GM18498 (cell line): ENCODE data around the gene BCAS3.

ENCODE experiments used
- ATAC-seq: cut with Tn5 transposase; IDR thresholded peaks from one replicate; pipeline ENCODE4 v1.9.1; 2021; ENCODE audit warnings: mild to moderate bottlenecking, moderate library complexity; ENCODE audit not compliant: unreplicated experiment

Gene BCAS3

DNA sequence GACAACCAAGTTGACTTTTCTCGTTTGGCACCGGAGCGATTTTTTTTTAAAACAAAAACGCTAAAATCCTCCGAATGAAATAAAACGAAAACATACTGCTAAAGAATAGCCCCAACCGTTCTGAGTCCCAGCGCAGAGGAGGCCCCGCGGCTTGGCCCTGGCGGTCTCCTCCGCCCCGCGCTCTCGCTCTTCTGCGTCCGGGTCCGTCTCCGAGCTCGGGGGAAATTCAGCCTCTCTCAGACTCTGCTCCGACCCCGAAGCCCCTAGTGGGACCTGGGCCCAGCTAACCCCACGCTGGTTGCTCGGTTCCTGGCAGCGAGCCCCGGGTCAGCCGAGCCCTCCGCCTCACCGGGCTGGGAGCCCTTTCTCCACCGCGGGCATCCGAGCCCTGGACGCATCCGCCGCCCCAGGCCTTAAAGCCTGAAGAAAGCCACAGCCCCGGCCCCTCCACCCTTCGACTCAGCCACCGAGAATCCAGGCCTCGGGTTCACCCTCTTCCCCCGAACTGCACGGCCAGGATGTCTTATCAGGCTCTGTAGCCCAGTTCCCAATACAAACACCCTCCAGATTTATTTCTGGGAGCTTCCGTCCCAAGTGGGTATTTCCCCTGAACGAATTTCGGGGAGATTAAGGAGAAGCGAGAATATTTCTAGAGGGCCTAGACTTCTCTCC is 723.2 kb downstream of the BCAS3 start:
- no peak for ATAC-seq

GRCh38 chr17:61401389-61402072 is 723.9 kb downstream of the BCAS3 start:
- ATAC-seq = no peak

- no peak for ATAC-seq
Measured at GRCh38 chr17:61402073-61402541, 724.5 kb downstream of the BCAS3 start.

DNA sequence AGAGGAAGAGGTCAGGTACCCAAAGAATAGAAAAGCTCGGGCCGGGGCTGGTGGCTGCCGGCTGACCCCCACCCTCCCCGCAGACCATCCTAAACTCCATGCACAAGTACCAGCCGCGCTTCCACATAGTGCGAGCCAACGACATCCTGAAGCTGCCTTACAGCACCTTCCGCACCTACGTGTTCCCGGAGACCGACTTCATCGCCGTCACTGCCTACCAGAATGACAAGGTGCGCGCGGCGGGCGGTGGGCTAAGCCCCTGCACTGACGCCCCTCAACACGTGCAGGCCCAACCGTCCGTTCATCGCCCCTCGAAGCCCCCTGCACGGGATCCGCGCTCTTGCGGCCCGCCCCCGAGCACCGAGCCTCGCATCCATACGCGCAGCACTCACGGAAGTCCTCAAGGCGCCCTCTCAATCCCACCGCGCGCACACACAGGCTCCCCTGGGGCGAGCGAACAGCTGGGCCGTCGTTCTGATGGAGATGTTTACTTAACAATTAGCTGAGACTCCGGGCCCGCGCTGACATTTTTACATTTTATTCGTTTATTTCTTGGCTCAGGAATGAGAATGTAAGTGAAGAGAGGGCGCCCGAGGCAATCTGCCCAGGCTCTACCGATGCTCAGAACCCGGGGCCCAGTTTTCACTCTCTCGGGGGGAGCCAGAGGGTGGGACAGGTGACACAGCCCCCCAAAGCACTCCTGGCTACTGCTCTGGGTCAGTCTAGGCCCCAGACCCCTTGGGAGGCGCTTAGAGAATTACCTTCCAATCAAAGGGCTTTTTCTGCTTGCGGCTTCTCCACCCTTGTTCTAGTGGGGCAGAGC is 725.5 kb downstream of the BCAS3 start:
- no peak for ATAC-seq

- no peak for ATAC-seq
Measured at GRCh38 chr17:61403801-61404662, 726.4 kb downstream of the BCAS3 start.

- ATAC-seq = no peak
Measured at GRCh38 chr17:61404663-61404912, 726.9 kb downstream of the BCAS3 start.

DNA sequence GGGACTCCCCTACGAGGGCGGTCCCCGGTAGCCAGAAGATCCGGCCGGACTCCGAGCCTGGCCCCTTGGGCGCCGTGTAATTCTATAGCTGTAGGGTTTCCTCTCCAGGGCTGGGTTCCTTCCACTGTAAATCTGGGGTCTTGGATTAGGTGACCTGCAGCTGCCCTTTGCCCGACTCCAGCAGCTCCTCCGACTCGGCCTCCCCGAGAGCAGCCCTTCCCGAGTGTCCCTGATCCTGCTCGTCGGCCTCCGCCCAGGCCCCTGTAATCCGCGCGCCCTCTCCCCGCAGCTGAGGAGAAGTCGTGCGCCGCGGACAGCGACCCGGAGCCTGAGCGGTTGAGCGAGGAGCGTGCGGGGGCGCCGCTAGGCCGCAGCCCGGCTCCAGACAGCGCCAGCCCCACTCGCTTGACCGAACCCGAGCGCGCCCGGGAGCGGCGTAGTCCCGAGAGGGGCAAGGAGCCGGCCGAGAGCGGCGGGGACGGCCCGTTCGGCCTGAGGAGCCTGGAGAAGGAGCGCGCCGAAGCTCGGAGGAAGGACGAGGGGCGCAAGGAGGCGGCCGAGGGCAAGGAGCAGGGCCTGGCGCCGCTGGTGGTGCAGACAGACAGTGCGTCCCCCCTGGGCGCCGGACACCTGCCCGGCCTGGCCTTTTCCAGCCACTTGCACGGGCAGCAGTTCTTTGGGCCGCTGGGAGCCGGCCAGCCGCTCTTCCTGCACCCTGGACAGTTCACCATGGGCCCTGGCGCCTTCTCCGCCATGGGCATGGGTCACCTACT is 727.4 kb downstream of the BCAS3 start:
- no peak for ATAC-seq

- ATAC-seq = no peak
Measured at GRCh38 chr17:61405686-61406536, 728.3 kb downstream of the BCAS3 start.

DNA sequence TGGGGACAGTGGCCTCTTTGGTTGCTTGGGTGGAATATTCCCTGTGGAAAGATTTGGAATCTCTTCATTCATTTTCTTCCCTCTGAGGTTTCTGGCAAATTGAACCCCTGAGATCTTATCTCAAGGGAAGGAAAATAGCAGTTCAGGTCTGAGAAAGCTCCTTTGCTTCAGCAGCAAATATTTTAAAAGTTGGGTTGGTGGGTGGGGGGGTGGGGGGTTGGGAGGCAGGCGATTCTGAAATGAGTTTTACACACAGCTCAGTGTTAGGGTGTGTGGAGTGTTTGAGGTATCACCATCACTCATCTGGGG is 728.8 kb downstream of the BCAS3 start:
- ATAC-seq = no peak

DNA sequence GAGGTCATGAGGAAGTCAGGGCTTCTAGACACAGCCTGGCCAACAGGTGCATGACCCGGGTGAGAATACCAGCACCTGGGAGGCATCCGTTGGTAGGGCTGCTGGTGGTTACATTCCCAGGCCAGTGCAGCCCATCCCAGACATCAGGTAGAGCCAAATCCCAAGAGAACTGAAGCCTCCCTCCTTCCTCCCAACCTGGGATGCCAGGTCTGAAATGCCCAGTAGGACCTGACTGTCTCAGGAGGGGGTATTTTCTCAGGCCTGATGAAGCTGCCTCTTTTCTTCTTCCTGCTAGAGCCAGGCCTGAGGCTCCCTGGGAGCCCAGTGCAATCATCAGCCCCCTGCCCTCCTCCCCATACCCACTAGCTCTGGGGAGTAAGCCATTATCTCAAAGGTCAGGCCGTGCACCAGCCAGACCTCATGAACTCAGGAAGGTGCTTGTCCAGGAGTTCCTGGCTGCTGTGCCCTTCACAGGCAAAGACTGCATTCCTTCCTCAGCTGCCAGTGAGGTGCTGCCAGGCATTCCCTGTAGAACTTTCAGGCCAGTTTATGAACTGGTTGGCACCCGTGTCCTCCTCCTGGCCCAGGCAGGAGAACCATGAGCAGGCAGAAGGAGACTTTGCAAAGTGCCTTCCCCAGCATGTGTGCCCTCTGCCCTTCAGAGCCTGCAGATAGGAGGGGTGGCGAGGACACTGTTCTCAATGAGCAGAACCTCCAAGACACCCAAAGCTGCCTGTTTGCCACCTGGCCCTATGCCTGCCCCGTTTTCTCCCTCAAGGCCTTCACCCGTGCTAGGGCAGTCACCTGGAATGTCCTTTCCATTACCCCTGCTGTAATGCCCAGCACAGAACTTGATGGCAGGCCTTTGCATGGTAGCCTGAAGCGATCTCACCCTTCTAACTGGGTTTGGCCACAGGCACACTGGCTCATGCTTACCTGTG is 729.6 kb downstream of the BCAS3 start:
- no peak for ATAC-seq

DNA sequence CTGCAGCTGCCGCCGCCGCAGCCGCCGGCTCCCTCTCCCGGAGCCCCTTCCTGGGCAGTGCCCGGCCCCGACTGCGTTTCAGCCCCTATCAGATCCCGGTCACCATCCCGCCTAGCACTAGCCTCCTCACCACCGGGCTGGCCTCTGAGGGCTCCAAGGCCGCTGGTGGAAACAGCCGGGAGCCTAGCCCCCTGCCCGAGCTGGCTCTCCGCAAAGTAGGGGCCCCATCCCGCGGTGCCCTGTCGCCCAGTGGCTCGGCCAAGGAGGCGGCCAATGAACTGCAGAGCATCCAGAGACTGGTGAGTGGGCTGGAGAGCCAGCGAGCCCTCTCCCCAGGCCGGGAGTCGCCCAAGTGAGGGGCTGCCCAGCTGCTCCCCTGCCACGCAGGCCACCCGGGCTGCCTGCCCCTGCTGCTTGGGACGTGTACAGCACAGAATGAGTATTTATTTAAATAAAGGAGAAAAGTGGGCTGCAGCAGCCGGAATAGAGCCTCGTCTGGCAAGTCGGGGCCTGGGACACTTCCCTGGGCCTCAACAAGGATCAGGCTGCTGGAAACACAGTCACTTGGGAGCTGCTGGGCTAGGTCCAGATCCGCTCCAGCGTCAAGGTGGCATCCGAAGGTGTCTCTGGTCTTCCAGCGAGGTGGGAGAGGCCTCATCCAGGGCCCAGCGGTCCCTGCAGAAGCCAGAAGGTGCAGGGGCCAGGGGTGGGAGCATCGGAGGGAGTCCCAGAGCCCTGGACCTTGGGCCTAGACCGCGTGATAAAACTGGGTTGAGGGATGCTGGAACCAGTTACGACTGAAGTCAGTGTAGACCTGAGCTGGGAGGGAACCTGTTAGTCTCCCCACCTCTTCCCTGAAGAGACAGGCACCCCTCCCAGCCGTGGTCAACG is 730.7 kb downstream of the BCAS3 start:
- ATAC-seq = no peak

- ATAC-seq = no peak
Measured at GRCh38 chr17:61409301-61410112, 731.9 kb downstream of the BCAS3 start.

- no peak for ATAC-seq
Measured at GRCh38 chr17:61410141-61411010, 732.7 kb downstream of the BCAS3 start.

DNA sequence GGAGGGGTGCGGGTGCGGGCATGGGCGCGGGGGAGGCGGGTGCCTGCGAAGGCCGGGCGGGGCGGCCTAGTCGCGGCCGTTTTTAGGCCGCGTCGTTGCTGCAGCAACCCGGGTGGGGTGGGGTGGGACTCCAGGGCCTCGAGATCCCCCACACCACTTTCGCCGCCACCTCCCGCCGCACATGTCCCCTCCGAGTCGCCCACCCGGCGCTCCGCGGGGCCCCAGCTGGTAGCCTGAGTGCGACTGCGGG is 733.3 kb downstream of the BCAS3 start:
- ATAC-seq = no peak

GRCh38 chr17:61411261-61412142 is 733.9 kb downstream of the BCAS3 start:
- ATAC-seq = peak; percentile 13
